Left lung (tissue), 10 donors: ENCODE results near the gene PRKN. TPM values are rescaled to one million over a fixed set of nuclear protein-coding genes. Genes with fewer than 3 reads are reported as not detected.
"Not testable (repeated sequence)": the region's sequence is repeated elsewhere in the genome, so short reads cannot be mapped to it uniquely, and the experiment has no call there.

ENCODE experiments used
- ATAC-seq: fragments of 200-7000 bp; cut with Tn5 transposase; one replicate; pipeline ENCODE4 v1.9.1; 2020; ENCODE audit warnings: moderate library complexity
- DNase-seq, 4 donors: peaks; one replicate each; pipeline ENCODE4 v3.0.0-alpha.2; 2013 to 2020
- H3K27ac ChIP-seq, 2 donors: fragments of 200-600 bp; sonication (generic) in 1 of 2; one replicate each; pipeline versions ENCODE4 v1.5.0 to v1.8.0; 2020 to 2021
- H3K27me3 ChIP-seq, 2 donors: fragments of 200-600 bp; sonication (generic) in 1 of 2; one replicate each; pipeline versions ENCODE4 v1.5.0 to v1.8.0; 2020 to 2021
- H3K36me3 ChIP-seq, 2 donors: fragments of 200-600 bp; sonication (generic) in 1 of 2; one replicate each; pipeline versions ENCODE4 v1.5.0 to v1.8.0; 2020 to 2021
- H3K4me1 ChIP-seq, 2 donors: fragments of 200-600 bp; one replicate each; pipeline ENCODE4 v1.8.0; 2021
- H3K4me3 ChIP-seq, 2 donors: fragments of 200-600 bp; sonication (generic) in 1 of 2; one replicate each; pipeline versions ENCODE4 v1.5.0 to v1.8.0; 2020 to 2021; ENCODE audit warnings: mild to moderate bottlenecking in 1 of 2
- H3K9me3 ChIP-seq, 2 donors: fragments of 200-600 bp; sonication (generic) in 1 of 2; one replicate each; pipeline versions ENCODE4 v1.5.0 to v1.8.0; 2020 to 2021
- CTCF ChIP-seq, 2 donors: fragments of 200-600 bp; sonication (generic) in 1 of 2; IDR thresholded peaks; one replicate each; pipeline versions ENCODE4 v1.5.0 to v1.8.0; 2021; ENCODE audit warnings: antibody characterized with exemption in 2 of 2
- intact Hi-C, 2 donors: fragments of 100-400 bp; cut with DNase I; formaldehyde crosslinking; loops; one replicate each; pipeline versions ENCODE4 v1.11.2 to v1.14.2; 2022
- polyA plus RNA-seq, 6 donors: library from polyadenylated mRNA; unstranded; fragments of 120-200 nt; gene quantifications; one replicate each; pipeline ENCODE4 v1.2.1, GENCODE V29; 2013; ENCODE audit not compliant: insufficient read length in 6 of 6
- total RNA-seq, 2 donors: library from RNA; stranded (reverse); fragmentation: NEBNext Ultra II Directional; extraction: Animal tissue kit (Norgen Biotek cat#: 25700); gene quantifications; one replicate each; pipeline ENCODE4 v1.2.1, GENCODE V29; 2021
- donor health status: DM: no; HTN: yes; CAD: no.
- donor health status: DM: no; HTN: no; CAD: no.

The PRKN gene
- total and polyA plus RNA-seq, 8 donors, result 1.9 to 4.3 (median 2.5) TPM

- no peak overlapping the region for H3K4me3 ChIP-seq
- no peaks in the 10 kb centered on the region for H3K4me1 ChIP-seq
- H3K27ac ChIP-seq, result no peak overlapping the region
- H3K9me3 ChIP-seq, result peaks cover 0 to 3% of the 10 kb centered on the region in 2 donors
- ATAC-seq, result no peak
- TF ChIP-seq CTCF (IDR thresholded peaks at IDR 0.05), result no peak
- DNase-seq, result no peak
- no peaks in the 10 kb centered on the region for H3K36me3 ChIP-seq
- H3K27me3 ChIP-seq, result no peaks in the 10 kb centered on the region
- intact Hi-C loops, result no loop called here
Measured at GRCh38 chr6:161341638-161342037, 1385.9 kb downstream of the PRKN start.

- no peaks in the 10 kb centered on the region for H3K36me3 ChIP-seq
- no peak overlapping the region for H3K27ac ChIP-seq
- peaks cover 0 to 4% of the 10 kb centered on the region in 2 donors for H3K9me3 ChIP-seq
- H3K4me1 ChIP-seq, result no peaks in the 10 kb centered on the region
- intact Hi-C loops, result no loop called here
- DNase-seq, result no peak
- no peaks in the 10 kb centered on the region for H3K27me3 ChIP-seq
- TF ChIP-seq CTCF (IDR thresholded peaks at IDR 0.05), result no peak
- no peak overlapping the region for H3K4me3 ChIP-seq
- no peak for ATAC-seq
Measured at GRCh38 chr6:161338015-161338414, 1389.6 kb downstream of the PRKN start.

GRCh38 chr6:161336479-161336878 is 1391.1 kb downstream of the PRKN start:
- Histone ChIP-seq H3K36me3 (no peaks in the 10 kb centered on the region), H3K4me3 (no peak overlapping the region), H3K27ac (no peak overlapping the region), H3K4me1 (no peaks in the 10 kb centered on the region), H3K9me3 (peaks cover 0 to 4% of the 10 kb centered on the region in 2 donors), H3K27me3 (no peaks in the 10 kb centered on the region)
- no peak for TF ChIP-seq CTCF (IDR thresholded peaks at IDR 0.05)
- DNase-seq, result no peak
- no peak for ATAC-seq
- intact Hi-C loops, result no loop called here

- Histone ChIP-seq H3K27me3 (no peaks in the 10 kb centered on the region), H3K4me3 (no peak overlapping the region), H3K4me1 (no peaks in the 10 kb centered on the region), H3K27ac (no peak overlapping the region), H3K9me3 (peaks cover 0 to 4% of the 10 kb centered on the region in 2 donors), H3K36me3 (no peaks in the 10 kb centered on the region)
- intact Hi-C loops, result no loop called here
- no peak for DNase-seq
- ATAC-seq, result no peak
- TF ChIP-seq CTCF (IDR thresholded peaks at IDR 0.05), result no peak
Measured at GRCh38 chr6:161333410-161333809, 1394.2 kb downstream of the PRKN start.

- intact Hi-C loops, DNase-seq, H3K4me3 ChIP-seq, H3K27ac ChIP-seq, H3K4me1 ChIP-seq, H3K36me3 ChIP-seq, H3K27me3 ChIP-seq: not testable (repeated sequence)
- ATAC-seq, result peak; percentile 19
- peaks cover 0 to 13% of the 10 kb centered on the region in 2 donors for H3K9me3 ChIP-seq
Measured at GRCh38 chr6:161331402-161332081, 1396.0 kb downstream of the PRKN start.
